Fibroblast of skin of back (primary cell): Measurements from ENCODE around the gene AMIGO3. TPM values are rescaled to one million over a fixed set of nuclear protein-coding genes. Genes with fewer than 3 reads are reported as not detected.
"Not testable (repeated sequence)": the region's sequence is repeated elsewhere in the genome, so short reads cannot be mapped to it uniquely, and the experiment has no call there.

Experiments used
- DNase-seq: peaks from one replicate; pipeline ENCODE4 v3.0.0-alpha.2; 2013
- polyA plus RNA-seq, 2 experiments: library from polyadenylated mRNA; unstranded; fragments of 120-200 nt; gene quantifications; one replicate each; pipeline ENCODE4 v1.2.1, GENCODE V29; 2013; ENCODE audit not compliant: insufficient read length in 2 of 2

Gene AMIGO3
- 1.7 TPM for polyA plus RNA-seq (2013, experiment 1 of 2; ENCODE audit: insufficient read length)
- 1.1 TPM for polyA plus RNA-seq (2013, experiment 2 of 2; ENCODE audit: insufficient read length)

GRCh38 chr3:49719214-49719884 is at the start of gene AMIGO3:
Gene AMIGO3, minus strand, starts transcription at chr3:49719684. Its CDS starts 219 bp downstream, at chr3:49719465.
- DNase-seq: peak; percentile 92

- DNase-seq: no peak
Measured at GRCh38 chr3:49763981-49764380, 44.5 kb upstream of the AMIGO3 start.

GRCh38 chr3:49761661-49762060 is 42.2 kb upstream of the AMIGO3 start:
- no peak for DNase-seq

- no peak for DNase-seq
Measured at GRCh38 chr3:49759226-49759625, 39.7 kb upstream of the AMIGO3 start.

GRCh38 chr3:49757197-49757596 is 37.7 kb upstream of the AMIGO3 start:
- no peak for DNase-seq

- no peak for DNase-seq
Measured at GRCh38 chr3:49756036-49756435, 36.6 kb upstream of the AMIGO3 start.

GRCh38 chr3:49754536-49754935 is 35.1 kb upstream of the AMIGO3 start:
- no peak for DNase-seq

- no peak for DNase-seq
Measured at GRCh38 chr3:49751501-49751900, 32.0 kb upstream of the AMIGO3 start.

GRCh38 chr3:49750056-49750455 is 30.6 kb upstream of the AMIGO3 start:
- no peak for DNase-seq

GRCh38 chr3:49748874-49749273 is 29.4 kb upstream of the AMIGO3 start:
- not testable (repeated sequence) for DNase-seq

GRCh38 chr3:49747792-49748480 is 28.5 kb upstream of the AMIGO3 start:
- DNase-seq: peak; percentile 58

- DNase-seq: peak; percentile 41
Measured at GRCh38 chr3:49745986-49746385, 26.5 kb upstream of the AMIGO3 start.

- no peak for DNase-seq
Measured at GRCh38 chr3:49740427-49740826, 20.9 kb upstream of the AMIGO3 start.

GRCh38 chr3:49738067-49738713 is 18.7 kb upstream of the AMIGO3 start:
- no peak for DNase-seq

- no peak for DNase-seq
Measured at GRCh38 chr3:49734752-49735151, 15.3 kb upstream of the AMIGO3 start.

GRCh38 chr3:49733551-49733950 is 14.1 kb upstream of the AMIGO3 start:
- no peak for DNase-seq

GRCh38 chr3:49732597-49732996 is 13.1 kb upstream of the AMIGO3 start:
- DNase-seq: no peak

GRCh38 chr3:49729966-49730609 is 10.6 kb upstream of the AMIGO3 start:
- DNase-seq: no peak

GRCh38 chr3:49727924-49728361 is 8.5 kb upstream of the AMIGO3 start:
- DNase-seq: no peak

GRCh38 chr3:49727154-49727923 is 7.9 kb upstream of the AMIGO3 start:
- no peak for DNase-seq

GRCh38 chr3:49725906-49726681 is 6.6 kb upstream of the AMIGO3 start:
- DNase-seq: no peak
